CD4-positive, alpha-beta T cell treated with Interleukin-1 beta for 1 hour (primary cell): ENCODE measurements around the gene HEMK1.
A peak's percentile ranks its signal among the peaks of the same experiment; 100 is the strongest.

ENCODE experiments used
- DNase-seq, 2 donors: peaks; one replicate each; pipeline ENCODE4 v3.0.0-alpha.2; 2020 to 2022

HEMK1 gene

GRCh38 chr3:50617096-50617791 is 47.9 kb downstream of the HEMK1 start, which contains the start of gene MAPKAPK3:
Gene MAPKAPK3, plus strand, starts transcription at chr3:50617151. Its CDS starts 415 bp downstream, at chr3:50617566.
- DNase-seq = peak; percentile 36 to 40

- DNase-seq = peak in 1 of 2 donors; percentile 21
Measured at GRCh38 chr3:50617911-50618481, 48.7 kb downstream of the HEMK1 start.

GRCh38 chr3:50620420-50620819 is 51.1 kb downstream of the HEMK1 start:
- DNase-seq = peak; percentile 21 to 66

GRCh38 chr3:50620820-50621219 is 51.5 kb downstream of the HEMK1 start:
- peak in 1 of 2 donors; percentile 40 for DNase-seq

- no peak for DNase-seq
Measured at GRCh38 chr3:50622881-50623280, 53.6 kb downstream of the HEMK1 start.

- peak; percentile 36 to 56 for DNase-seq
Measured at GRCh38 chr3:50623840-50624474, 54.6 kb downstream of the HEMK1 start.

- DNase-seq = no peak
Measured at GRCh38 chr3:50624634-50625033, 55.3 kb downstream of the HEMK1 start.

GRCh38 chr3:50625231-50626182 is 56.2 kb downstream of the HEMK1 start:
- no peak for DNase-seq

- no peak for DNase-seq
Measured at GRCh38 chr3:50626401-50626800, 57.1 kb downstream of the HEMK1 start.

GRCh38 chr3:50627407-50628051 is 58.2 kb downstream of the HEMK1 start:
- DNase-seq = peak in 1 of 2 donors; percentile 82

GRCh38 chr3:50628601-50629000 is 59.3 kb downstream of the HEMK1 start:
- no peak for DNase-seq

GRCh38 chr3:50630394-50630793 is 61.1 kb downstream of the HEMK1 start:
- DNase-seq = no peak

- DNase-seq = no peak
Measured at GRCh38 chr3:50630877-50631276, 61.6 kb downstream of the HEMK1 start.

GRCh38 chr3:50632450-50632849 is 63.1 kb downstream of the HEMK1 start:
- no peak for DNase-seq

GRCh38 chr3:50633230-50633790 is 64.0 kb downstream of the HEMK1 start:
- no peak for DNase-seq

GRCh38 chr3:50635066-50635465 is 65.7 kb downstream of the HEMK1 start:
- no peak for DNase-seq

GRCh38 chr3:50637011-50637410 is 67.7 kb downstream of the HEMK1 start:
- no peak for DNase-seq

GRCh38 chr3:50637945-50638344 is 68.6 kb downstream of the HEMK1 start:
- DNase-seq = no peak

- no peak for DNase-seq
Measured at GRCh38 chr3:50639055-50639494, 69.8 kb downstream of the HEMK1 start.

- no peak for DNase-seq
Measured at GRCh38 chr3:50642382-50642781, 73.1 kb downstream of the HEMK1 start.

GRCh38 chr3:50644561-50644960 is 75.2 kb downstream of the HEMK1 start:
- DNase-seq = no peak

- DNase-seq = no peak
Measured at GRCh38 chr3:50645378-50645777, 76.1 kb downstream of the HEMK1 start.
